T-helper 2 cell (primary cell): ENCODE results near the gene SLC25A26.

Experiments
- DNase-seq, 5 experiments: peaks; one replicate each; pipeline versions ENCODE4 v3.0.0 to v3.0.0-alpha.2; 2012 to 2022

Gene SLC25A26

DNA sequence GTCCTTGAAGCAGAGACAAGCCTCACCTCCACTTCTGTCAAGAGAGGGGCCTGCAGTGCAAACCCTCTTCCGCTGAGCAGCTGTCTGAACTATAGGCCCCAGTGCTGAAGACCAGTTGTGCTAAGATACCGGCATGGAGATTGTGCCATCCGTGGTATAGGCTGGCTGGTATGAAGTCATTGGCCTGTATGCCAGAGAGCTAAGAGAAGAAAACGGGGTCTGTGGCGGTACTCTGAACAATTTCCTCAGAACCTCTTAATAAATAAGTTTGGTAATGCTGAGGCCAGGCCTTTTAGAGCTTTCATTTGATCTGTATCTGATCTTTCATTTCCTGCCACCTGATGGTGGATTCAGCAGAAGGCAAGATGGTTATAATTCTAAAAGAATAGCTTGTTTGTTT is 157.0 kb downstream of the SLC25A26 start:
- peak in 2 of 5 experiments; percentile 15 to 88 for DNase-seq

DNA sequence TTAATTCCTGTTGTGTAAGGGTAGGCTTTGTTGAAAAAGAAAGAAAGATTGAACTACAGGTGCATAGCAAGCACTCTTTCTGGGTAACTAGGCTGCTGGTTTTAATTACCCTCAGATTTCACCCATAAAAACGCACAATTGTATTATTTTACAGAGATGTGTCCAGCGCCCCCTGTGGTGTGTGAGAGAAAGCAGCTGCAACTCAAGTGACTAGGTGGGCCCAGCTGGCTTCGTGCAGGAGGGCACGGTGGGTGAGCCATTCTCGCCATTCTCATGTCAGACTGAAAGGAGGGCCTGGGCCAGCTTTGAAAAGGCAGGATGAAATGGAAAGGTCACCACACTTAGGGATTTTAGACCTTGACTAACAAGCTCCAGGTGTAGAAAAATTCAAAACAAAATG is 157.5 kb downstream of the SLC25A26 start:
- DNase-seq = peak in 4 of 5 experiments; percentile 22 to 80 (median 34)

DNA sequence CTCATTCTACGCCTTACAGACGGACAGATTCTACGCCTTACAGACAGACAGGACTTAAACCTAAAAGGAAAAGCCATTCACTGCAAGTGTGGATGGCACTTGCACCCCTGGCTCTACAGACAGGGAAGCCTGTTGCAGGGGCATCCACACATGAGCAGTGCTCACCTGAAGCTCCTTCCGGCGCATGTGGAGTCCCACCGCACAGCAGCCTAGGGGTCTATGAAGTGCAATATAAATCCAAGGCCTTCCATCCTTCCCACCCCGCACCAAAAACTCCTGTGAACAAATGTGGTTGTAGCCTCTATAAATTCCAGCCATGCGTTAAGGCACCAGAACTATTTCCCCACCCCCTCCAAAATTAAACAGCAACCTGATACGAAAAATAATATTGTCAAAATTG is 158.8 kb downstream of the SLC25A26 start:
- no peak for DNase-seq

DNA sequence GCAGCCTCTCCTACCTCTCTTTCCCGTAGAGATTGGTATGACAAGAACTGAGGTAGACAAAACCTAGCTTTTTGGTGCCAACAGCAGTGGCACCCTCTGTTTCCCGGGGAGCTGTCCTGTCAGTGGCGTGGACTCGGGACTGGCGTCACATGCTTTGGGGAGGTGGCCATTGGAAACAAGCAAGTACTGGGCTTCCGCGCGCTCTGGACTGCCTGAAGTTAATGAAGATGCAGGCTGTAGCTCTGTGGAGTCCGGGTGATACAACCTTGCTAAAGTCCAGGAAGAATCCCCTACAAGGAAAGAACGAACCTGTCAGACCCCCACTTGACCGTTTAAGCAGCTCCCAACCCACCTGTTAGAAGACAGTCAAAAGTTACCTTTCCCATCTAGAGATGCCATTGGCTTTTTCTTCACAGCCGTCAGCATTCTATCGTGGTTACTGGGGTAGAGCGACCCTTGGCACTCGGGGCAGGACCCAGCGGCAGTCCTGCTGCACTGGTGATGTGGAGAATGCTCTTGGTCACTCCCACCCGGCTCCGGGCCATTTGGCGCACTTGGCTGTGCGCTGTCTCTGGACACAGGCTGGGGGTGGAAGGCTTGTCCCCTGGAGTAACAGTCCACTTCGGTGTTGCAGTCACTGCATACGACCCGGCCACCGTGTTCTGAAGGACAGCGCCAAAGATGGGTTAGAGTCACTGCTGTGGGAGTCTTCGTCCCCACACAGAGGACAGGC is 159.6 kb downstream of the SLC25A26 start:
- DNase-seq = no peak

DNA sequence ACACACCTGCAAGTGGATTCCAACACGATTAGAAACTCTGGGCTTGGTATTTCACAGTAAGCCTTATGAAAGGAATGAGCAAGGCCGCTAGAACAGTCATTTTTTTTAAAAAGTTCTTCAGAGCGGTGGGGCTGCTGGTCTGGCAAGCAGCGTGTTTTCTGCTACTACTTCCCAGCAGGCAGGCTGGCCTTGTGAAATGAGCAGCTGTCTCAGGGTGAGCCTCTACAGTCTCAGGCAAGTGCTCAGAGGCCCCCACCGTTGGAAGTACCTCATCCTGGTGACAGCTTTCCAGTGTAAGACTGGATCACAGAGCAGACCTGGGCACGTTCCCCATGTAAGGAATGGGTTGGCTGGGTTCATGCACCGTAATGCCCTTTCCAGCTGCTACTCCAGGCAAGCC is 160.8 kb downstream of the SLC25A26 start:
- DNase-seq = no peak

DNA sequence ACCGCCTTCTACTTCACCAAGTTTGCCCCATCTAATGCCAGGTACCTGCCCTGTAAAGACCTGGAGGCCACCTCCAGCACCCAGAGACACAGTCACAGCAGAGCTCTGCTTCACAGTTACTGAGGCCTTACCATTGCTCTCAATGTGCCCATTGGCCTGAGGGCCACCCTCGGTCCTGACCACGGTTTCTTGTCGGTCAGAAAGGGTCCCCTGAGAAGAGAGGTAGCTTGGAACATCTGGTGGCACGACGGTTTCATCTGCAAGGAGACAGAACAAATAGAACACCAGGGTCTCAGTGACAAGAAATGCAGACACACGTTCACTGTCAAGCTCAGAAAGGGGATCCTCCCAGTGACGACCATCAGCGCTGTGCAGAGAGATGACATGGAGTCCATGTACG is 161.3 kb downstream of the SLC25A26 start:
- no peak for DNase-seq

DNA sequence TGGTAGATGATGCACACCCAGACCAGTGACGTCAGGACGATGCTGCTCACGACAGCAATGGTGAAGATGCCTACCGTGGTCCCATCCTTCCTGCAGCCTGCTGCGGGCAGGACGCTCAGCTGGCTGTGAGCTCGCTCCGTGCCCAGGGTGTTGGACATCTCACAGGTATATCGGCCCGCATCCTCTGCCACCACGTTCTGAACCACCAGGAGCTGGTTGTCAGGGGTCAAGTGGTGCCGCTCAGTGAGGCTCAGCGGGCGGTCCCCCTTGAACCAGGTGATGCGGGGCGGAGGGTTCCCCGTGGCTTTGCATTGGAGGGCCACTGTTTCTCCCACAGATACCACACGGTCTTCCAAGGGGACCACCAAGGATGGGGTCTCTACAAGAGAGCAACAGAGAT is 162.2 kb downstream of the SLC25A26 start:
- DNase-seq = no peak

DNA sequence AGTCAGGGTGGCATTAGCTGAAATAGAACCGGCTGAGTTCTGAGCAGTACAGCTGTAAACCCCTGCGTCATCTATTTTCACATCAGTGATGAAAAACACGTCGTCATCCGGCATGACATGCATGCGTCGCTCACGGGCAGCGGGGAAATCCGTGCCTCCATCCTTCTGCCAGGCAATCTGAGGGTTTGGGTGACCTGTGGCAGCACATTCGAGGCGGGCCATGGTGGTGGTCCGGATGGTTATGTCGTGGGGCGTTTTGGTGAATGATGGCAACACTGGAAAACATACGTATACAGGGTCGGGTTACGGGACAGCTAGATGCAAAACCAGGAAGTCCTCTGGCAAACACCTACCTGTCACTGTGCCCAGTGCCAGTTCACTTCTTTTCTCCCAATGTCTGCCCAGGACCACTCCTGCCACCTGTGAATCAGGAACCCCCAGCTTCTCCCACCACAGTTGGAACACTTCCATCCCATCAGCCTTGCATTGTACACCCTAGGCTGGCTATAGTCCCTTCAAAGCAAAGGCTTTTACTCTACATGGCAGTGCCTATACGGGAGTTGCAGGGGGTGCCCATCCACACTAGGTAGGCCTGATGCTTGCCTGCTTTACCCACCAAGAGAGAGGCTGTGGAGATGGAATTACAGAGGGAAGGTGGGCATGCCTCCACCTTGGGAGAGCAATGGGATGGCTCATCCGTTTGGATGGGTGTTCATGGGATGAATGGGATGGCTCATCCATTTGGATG is 163.4 kb downstream of the SLC25A26 start:
- no peak for DNase-seq

DNA sequence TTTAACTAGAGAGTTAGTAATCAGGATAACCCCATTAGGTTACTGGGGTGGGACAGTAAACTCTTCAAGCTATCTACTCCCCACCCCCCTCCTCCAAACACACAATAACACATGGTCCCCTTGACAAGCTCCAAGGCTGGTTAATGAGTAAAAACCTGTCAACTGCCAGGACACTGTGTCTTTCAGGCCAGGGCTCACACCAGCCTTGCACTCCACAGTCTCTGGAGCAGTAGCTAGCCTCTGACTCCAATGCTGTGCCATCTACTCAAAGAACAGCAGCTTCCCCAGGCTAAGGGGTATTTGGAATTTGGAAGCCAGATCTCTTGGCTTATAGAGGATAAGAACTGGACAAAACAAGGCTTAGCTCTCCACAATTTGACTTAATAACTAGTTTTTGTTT is 164.3 kb downstream of the SLC25A26 start:
- DNase-seq = no peak

DNA sequence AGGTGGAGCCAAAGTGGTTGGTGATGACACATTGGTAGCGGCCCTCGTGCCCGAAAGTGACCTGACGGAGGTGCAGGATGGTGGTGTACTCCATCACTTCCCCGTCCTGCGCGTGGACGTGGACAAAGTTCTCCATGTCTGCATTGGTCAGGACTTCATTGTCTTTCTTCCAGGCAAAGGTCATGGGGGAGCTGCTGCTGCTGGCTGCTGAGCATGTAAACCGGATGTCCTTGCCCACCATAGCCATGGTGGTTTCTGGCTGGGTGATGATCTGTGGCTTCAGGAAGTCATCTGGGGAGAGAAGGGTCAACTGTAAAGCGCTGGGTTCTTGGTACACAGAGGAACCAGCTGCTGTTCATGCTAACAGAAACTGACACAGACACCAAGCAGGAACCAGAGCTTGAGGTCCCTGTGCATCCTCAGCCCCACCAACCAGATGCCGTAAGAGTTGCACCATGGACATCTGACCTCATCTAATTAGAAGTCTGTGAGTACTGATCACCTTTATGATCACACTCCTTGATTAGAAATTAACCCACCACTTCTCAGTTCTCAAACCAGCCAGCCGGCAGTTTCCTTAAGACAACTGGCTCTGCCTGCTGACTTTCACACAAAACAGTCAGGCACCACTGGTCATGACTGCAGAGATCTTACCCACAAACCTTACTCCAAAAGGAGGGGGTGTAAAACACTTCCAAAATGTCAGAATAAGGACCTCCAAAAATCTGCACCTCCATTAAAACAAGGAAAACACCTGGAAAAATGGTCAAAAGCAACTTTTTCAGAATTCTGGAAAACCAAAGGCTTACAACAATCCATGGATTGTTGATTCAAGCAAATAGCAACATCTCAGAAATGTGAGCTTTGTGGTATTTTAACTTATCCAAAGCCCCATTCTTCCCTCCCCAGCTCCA is 165.5 kb downstream of the SLC25A26 start:
- no peak for DNase-seq

DNA sequence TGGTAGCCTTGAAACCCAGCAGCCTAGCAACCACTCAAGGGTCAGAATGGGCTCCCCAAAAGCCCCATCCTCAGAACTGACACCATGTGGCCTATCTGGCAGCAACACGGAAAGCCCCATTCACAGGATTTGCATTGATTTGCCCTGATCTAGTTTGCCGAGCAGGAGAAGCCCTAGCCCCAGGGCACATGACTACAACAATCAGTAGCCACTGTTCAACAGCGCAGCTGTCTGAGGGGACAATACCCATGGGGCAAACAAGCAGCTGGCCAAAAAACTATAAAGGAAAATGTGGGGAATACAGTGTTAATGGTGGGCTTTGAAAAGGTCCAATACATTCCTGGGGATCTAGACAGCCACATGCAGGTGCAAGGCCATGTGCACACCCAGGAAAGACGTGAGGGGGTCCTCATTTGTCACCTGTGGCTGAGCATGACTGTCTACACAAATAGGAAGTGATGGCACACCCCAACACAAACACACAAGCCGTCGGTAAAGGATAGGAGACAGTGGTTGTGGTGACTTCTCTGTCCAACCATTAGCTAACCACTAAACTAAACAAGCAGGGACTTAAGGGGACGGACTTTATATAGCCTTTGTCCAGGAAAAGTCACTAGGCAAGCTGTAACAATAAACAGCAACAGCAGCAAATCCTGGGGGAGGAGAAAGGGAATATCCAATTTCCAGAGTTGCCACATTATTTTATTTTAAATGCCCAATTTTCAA is 166.3 kb downstream of the SLC25A26 start:
- DNase-seq = no peak

DNA sequence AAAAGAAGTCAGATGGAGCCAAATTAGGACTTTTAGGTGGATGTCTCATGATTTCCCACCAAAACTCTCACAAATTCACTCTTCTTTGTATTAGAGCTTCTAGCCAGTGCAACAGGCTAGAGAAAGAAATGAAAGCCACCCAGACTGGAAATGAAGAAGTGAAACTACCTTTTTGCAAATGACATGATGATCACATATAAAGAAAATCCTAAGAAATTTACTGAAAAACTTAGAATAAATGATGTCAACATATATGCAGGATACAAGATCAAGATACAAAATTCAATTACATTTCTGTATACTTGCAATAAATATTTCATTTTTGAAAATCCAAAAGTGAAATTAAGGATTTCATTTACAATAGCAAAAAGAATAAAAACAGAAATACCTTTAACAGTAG is 169.2 kb downstream of the SLC25A26 start:
- no peak for DNase-seq

DNA sequence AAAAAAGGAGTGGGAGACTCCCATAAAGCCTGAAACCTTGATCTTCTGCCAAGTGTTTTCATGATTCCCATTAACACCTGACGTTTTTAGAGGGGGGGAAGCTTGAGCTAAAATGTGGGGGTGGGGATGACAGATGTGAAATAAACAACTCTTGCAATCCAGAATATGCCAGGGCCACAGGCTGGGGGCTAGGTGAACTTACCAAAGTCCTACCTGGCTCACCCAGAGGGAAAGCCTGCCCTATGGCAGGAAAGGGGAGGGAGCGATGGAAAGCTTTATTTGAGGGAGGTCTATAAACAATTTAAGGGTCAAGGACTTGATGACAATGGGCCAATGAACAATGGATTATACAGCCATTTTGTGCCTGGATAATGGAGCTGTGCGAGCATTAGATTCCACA is 171.7 kb downstream of the SLC25A26 start:
- no peak for DNase-seq

DNA sequence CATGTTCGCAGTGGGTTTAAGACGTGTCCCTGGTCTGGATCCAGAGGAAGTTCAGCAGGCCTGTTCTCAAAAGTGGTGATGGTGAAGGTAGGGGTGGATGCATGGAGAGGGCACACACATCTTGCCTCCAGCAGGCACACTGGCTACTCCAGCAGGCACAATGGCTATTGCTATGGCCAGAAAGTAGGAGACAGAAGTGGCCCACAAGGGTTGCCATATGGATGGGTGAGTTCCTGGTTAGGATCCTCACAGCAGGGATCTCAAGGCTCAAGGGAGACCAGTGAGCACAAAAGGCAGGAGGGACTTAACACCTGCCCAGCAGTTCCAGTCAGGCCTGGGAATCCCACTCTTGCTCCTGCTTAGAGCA is 172.1 kb downstream of the SLC25A26 start:
- no peak for DNase-seq

DNA sequence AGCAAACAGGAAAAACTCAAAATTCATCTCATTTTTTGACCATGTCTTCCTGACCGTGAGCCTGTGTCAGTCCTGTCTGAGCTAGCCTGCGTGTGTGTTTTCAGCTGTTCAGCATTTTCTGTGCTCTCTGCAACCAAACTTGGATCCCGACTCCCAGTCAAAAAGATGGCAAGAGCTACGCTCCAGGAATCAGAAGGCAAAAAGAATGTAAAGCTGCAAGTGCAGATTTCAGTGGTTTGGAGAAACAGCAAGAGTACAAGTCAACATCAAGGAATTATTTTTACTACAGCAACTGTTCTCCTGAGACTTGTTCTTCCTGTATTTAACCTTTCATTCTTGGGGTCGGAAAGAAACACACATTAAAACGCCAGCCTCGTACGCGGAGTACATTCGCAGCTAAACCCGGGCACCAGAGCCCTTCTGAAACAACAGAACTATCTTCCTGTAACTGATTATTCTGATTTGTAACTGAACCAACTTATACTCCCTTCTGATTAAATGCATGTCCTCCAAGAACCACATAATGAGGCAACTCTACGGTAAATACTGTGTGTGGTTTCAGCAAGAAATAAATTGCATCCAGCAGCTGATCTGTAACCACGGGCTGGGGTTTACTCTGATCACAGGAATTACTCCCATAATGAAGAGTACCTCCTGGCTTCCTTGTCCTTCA is 172.7 kb downstream of the SLC25A26 start:
- DNase-seq = peak in 1 of 5 experiments; percentile 83

DNA sequence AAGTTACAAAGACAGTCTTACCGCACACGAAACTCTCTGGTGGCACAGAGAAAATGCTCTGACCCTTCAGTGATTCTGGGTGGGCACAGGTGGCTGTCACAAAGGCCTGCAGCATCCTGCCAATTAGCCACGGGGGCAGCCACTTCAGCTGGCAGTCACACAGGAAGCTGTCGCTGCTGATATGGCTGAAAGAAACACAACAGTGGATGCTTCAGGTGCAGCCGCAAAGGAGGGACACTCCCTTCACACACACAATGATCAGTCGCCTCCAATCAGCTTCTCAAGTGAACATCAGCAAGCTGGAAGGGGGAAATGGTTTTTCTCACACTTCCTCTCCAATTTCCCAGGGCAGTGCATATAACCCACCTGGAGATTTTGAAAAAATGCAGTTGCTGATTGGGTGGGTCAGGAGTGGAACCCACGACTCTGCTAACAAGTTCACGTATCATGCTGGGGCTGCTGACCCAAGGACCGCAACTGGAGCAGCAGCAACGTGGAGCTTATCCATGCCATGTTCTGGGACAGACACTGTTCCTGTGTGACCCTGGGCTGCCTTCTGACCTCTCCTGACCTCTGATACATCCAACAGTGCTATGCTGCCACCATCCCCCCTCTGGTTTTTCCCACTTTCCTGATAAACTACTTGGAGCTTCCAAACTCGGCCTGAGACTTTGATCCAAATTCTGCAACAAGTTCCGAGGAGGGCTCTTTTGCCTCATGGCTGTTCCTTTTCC is 173.4 kb downstream of the SLC25A26 start:
- DNase-seq = peak in 4 of 5 experiments; percentile 15 to 92 (median 57)

DNA sequence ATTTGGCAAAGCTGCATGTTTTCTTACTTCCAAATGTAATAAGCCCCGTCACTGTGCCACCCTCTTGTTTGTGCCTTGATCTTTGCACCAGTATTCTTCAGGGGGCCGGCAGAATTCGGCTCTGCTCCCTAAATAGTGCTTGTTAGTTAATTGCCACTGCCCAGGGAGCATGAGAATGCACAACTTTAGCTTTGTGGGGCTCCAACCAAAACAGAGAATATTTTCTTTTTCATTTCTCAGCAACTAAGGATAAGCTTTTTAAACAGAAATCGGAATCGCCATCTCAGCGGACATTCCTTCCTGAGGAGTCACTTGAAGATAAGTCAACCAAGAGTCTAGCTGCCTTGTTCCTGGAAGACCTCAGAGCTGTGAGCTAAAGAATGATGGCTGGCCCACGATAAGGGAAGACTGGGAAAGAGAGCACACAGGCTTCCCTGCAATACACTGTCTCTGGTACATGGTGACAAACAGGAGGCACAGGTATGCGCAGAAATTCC is 174.0 kb downstream of the SLC25A26 start:
- DNase-seq = no peak

DNA sequence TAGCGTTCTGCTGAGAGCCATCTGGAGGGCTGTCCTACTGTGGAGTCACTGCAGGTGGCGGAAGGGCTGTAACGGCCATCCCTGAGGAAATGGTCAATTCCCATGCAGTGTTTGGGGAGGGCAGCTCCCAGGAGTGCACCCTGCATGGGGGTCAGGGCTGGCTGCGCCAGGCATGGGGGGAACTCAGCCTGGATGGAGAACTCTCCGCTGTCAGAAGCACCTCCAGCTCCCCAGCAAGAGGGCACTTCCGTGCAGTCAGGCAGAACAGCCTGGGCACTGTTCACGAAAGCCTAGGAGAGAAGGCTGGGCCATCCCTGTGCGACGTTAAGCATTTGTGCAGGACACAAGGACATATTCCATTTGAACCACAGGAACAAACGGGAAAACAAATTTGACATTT is 174.8 kb downstream of the SLC25A26 start:
- DNase-seq = no peak

DNA sequence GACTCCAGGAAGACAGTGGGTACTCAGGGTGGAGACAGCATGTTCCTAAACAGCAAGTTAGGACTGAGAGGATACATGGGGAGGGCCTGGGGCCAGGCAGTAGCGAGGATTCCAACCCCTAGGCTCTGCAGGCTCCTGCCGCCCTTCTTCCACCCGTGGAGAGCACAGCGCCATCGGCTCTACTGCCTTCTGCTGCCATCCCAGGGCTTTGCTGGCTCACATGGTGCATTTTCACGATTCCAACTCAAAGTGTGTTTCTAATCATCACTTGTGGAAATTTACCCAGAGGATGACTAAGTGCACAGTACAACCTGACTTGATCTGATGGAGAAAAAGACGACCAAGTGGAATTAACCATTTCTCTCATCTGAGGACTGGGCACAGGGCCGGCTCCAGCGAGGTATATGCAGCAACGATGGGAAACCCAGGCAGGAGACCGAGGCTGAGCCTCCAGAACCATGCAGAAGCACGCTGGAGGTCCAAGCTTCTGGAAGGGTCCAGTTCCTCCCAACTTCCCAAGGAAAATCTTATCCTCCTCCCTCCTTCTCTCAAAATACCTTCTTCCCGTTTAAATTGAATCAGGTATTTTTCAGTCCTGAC is 175.5 kb downstream of the SLC25A26 start:
- DNase-seq = no peak

DNA sequence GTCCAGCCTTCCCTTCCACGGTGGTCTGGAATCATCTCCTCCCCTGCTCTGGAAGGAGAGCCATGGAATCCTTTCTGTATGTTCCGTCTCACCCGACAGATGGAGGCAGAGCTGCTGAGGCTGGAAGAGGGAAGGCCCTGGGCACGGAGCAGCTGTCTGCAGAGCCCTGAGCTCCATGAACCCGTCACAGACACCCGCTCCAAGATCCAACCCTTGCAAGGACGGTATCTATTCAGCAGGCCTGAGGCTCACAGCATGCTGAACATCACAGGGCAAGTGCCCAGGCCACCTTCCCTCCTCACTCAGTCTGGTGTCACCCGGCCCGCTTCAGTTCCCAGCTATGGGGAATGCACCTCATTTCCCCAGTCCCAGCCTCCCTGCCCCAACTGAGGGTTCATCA is 176.1 kb downstream of the SLC25A26 start:
- DNase-seq = no peak

DNA sequence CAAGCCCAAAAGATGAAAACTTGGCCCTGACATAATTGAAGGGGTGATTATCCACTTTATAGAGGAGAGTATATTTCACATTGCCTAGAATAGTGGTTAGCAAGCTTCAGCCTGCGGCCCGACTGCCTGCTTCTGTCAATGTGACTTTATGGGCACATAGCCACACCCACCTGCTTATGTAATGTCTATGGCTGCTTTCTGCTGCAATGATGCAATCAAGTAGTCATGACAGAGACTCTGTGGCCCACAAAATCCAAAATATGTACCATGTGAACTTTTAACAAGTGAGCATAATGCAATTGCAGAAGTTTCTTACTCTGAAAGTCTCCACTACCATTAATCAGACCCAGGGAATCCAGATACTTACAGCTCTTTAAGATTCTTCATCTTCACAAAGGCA is 176.9 kb downstream of the SLC25A26 start:
- DNase-seq = no peak
